ENCODE data around the gene WDR88.
A peak's percentile ranks its signal among the peaks of the same experiment; 100 is the strongest.

DNA sequence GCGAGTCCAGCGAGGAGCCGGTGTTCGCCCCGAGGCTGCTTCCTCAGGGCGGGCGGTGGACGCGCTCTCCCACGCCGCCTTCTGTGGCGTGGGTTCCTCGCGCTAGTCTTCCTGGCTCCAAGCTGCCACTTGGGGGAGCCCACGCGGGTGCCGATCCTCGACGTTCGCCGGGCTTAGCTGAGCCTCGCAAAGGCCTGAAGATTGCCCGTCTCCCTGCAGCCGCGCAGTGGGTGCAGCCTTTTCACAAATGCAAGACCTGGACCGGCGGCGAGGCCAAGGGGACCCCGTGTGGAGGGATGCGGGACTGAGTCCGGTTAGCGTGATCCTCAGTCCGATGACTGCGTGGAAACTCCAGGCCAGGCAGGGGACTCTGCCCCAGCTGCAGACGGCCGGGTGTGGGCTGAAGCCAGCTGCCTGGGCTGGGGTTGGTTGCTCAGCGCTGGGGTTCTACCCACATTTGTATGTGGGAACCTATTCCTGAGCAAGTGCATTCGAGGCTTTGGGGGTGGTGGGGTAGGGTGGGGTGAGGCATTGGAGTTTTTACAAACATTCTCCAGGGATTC is 45.6 kb downstream of the WDR88 start:
- TF ChIP-seq, protein P1, sequence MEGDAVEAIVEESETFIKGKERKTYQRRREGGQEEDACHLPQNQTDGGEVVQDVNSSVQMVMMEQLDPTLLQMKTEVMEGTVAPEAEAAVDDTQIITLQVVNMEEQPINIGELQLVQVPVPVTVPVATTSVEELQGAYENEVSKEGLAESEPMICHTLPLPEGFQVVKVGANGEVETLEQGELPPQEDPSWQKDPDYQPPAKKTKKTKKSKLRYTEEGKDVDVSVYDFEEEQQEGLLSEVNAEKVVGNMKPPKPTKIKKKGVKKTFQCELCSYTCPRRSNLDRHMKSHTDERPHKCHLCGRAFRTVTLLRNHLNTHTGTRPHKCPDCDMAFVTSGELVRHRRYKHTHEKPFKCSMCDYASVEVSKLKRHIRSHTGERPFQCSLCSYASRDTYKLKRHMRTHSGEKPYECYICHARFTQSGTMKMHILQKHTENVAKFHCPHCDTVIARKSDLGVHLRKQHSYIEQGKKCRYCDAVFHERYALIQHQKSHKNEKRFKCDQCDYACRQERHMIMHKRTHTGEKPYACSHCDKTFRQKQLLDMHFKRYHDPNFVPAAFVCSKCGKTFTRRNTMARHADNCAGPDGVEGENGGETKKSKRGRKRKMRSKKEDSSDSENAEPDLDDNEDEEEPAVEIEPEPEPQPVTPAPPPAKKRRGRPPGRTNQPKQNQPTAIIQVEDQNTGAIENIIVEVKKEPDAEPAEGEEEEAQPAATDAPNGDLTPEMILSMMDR (IDR thresholded peaks at IDR 0.05) = peak in 4 of 7 experiments; percentile 4 to 47 (median 24)
- TF ChIP-seq EP300 (IDR thresholded peaks at IDR 0.05) (no peak), POLR2A (IDR thresholded peaks at IDR 0.05) (no peak)
